HG03103 (cell line): ENCODE results near the gene LVRN.

ENCODE experiments used
- ATAC-seq: cut with Tn5 transposase; IDR thresholded peaks from one replicate; pipeline ENCODE4 v1.9.1; 2021; ENCODE audit warnings: low read depth; ENCODE audit not compliant: unreplicated experiment

LVRN gene

DNA sequence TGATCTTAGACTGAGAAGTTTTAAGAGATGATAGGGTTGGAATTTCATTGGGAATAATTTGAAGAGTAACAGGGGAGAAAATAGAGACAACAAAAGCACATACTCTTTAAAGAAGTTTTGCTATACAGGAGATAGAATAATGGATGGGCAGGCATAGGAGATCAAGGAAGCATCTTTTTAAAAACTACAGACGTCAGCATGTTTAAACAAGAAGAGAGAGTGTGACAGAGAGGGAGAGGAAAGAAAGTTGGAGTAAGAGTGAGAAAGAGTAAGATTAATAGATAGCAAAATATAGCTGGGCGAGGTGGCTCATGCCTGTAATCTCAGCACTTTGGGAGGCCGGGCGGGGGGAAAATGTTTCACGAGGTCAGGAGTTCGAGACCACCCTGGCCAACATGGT, 5.3 kb upstream of the LVRN start:
- no peak for ATAC-seq

DNA sequence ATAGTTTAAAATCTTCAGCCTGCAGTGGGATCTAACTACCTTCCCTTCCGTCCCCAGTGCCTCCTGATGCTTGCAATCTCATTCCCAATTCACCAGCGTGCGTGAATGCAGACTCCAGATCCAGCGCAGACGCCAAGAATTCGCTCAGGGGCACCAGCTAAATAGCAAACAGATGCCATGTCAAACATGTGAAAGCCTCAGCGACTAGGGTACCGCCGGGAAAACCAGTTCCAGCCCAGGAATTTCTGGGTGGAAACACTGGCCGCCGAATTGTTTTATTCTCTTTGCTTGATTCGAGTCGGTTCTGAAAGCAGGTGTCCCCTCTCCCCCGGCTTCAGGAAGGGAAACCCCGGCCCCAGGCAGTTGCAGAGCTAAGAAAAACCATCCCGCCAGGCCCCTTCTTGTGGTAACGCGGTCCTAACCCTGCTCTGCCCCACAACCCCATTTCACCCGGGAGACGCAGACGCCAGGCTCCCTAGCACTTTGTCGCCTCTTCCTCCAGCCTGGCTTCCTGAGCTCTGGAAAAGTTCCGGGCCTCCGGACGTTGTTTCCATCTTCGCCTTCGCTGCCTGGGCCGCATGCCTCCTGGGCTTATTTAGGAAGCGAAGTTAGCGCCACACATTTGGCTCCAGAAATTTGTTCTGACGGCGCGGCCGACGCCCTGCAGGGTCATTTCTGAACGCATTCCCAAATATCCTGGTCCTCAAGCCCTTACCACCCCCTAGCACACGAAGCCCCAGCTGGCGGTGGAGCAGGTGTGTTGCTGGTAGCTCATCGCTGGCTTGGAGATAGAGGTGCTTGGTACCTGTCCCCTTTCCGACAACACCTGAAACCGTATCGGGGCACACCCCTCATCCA, 665 bp upstream of the LVRN start:
- no peak for ATAC-seq

DNA sequence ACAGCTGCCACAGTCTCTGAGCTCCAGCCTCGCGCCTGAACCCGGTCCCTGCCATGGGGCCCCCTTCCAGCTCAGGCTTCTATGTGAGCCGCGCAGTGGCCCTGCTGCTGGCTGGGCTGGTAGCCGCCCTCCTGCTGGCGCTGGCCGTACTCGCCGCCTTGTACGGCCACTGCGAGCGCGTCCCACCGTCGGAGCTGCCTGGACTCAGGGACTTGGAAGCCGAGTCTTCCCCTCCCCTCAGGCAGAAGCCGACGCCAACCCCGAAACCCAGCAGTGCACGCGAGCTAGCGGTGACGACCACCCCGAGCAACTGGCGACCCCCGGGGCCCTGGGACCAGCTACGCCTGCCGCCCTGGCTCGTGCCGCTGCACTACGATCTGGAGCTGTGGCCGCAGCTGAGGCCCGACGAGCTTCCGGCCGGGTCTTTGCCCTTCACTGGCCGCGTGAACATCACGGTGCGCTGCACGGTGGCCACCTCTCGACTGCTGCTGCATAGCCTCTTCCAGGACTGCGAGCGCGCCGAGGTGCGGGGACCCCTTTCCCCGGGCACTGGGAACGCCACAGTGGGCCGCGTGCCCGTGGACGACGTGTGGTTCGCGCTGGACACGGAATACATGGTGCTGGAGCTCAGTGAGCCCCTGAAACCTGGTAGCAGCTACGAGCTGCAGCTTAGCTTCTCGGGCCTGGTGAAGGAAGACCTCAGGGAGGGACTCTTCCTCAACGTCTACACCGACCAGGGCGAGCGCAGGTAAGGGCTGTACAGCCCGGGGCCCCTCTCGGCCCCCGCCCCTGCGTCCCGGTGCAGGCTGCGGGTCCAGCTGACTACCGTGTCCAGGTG, 509 bp downstream of the LVRN start:
- ATAC-seq, result no peak

DNA sequence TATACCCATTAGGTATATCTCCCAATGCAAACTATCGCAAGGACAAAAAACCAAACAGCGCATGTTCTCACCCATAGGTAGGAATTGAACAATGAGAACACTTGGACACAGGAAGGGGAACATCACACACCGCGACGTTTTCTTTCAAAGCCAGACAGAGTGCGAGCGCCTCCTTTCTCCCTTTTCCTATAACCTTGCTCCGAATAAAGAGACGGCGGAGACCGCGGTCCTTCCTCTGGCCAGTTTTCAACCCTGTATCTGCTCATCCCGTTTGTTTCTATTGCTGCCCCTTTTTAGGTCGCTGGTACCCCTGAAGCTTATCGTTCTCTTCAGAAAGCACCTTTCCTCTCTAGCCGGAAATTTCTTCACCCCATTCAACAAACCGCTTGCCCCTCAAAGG, 1.3 kb downstream of the LVRN start:
- no peak for ATAC-seq

DNA sequence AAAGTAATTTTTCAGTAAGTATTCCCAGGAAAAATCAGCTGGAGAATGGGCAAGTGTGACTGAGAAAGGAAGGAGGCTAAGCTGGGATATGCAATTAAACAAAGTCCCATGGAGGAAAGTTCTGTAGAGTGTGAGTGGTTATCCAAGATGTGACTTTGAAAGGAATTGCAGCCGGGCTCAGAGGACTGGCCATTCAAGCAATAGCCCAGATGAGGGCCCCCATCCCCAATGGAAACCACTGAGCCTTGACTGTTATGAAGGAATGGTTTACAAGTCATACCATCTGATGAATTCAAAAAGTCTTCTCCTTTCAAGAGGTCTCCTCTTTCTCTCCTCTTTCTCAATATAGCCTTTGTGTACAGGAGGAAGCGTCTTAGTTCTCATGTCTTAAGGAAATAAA, 6.5 kb downstream of the LVRN start:
- no peak for ATAC-seq

DNA sequence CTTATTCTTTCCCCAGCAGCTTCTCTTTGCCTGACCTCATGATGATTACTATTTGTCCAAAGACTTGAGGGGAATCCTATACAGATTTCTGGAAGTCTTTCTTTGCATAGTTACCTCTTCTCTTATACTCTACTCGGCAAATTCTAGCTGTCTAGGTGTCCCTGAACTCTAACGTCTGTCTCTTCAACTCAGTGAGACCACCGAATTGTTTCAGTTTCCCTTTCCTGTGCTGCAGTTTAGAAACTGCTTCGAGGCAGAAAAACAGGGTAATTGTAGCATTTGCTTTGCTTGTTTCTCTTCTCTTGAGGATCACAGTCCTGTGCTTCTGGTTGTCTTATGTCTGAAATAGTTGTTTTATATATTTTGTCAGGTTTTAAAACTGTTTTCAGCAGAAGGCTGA, 14.8 kb downstream of the LVRN start:
- peak; percentile 80 for ATAC-seq

DNA sequence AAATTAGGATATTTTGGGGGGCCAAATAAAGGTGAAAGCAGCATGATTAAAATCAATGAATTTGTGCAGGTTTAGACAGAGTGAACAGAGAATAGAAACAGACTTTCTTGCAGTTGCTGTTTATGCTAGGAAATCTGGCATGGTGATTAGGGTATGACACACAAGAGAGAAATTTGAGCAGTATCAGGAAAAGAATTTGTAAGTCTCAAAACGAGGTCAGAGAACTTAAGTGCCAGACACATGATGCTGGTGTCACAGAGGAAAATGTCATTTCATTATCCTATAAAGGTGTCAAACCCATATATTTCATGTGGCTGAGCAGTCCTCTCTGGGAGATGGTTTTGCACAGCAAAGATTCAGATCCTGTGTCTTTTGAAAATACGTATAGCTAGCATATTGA, 15.7 kb downstream of the LVRN start:
- ATAC-seq, result no peak

DNA sequence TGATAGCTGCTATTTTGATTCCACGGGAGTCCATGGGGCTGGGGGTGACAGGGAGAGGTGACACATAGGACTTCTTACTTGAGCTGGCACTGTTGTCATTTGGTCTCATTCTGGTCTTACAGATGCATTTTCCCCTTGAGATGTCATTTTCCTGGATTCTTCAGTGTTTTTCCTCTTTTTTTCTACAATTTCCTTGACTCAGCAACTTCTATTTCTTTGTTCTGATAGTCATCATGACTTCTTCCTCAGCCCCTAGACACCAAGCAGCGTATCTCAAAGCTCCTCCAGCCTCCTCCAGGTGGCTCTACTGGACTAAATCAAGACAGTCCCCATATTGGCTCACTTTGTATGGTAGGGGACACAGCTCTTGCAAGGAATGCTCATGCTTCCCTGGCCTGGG, 16.5 kb downstream of the LVRN start:
- no peak for ATAC-seq

DNA sequence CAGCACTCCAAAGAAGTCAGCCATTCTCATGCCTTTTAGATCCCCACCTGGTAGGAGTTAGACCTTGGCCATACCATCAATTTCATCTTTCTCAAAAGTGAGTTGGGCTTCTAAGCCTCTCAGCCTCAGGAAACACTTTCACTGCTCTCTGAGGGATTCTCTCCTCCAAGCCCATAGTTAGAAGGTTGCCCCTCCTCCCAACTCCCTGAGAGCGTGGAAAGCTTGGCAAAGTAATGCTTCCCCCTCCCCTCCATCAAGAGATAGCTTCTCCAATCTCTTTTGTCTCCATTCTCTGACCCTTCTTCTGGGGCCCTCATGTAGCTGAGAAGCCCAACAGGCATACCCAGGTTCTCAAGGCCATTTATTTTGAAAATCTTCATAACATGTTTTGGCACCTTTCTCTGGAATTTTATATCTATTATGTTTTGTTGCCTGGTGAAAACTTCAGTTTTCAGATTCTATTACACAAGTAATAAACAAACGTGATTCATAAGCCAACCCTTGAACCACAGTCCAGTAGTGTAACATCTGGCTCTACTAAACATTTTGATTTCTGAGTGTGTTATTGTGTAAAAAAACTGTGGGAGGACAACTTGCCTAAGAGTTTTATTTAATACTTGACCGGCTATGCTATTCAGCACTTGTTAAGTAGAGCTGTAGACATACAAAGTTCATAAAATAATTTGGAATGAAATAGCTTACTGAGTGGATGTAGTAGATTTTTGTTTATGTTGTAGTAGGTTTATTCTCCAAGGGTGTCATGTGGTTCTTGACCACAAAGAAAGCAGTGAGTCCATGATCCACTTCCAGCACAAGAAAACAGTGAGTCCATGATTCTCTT, 17.1 kb downstream of the LVRN start:
- ATAC-seq, result no peak

DNA sequence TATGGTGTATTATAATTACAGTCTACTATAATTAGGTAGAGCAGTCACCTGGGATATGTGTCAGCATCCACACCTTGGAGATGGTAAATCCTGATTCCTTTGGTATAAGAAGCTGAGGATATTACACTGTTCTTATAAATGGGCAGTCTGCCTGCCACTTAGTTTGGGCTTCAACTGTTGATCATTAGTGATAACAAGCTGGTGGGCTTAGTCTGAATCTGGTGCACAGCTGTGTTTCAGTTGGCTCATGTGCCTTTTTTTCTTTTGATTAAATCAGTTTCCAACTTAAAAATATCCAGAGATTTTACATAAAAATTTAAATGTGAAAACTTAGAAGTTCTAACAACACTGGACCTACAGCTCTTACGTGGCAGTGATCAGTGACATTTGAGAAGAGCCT, 21.2 kb downstream of the LVRN start:
- no peak for ATAC-seq

DNA sequence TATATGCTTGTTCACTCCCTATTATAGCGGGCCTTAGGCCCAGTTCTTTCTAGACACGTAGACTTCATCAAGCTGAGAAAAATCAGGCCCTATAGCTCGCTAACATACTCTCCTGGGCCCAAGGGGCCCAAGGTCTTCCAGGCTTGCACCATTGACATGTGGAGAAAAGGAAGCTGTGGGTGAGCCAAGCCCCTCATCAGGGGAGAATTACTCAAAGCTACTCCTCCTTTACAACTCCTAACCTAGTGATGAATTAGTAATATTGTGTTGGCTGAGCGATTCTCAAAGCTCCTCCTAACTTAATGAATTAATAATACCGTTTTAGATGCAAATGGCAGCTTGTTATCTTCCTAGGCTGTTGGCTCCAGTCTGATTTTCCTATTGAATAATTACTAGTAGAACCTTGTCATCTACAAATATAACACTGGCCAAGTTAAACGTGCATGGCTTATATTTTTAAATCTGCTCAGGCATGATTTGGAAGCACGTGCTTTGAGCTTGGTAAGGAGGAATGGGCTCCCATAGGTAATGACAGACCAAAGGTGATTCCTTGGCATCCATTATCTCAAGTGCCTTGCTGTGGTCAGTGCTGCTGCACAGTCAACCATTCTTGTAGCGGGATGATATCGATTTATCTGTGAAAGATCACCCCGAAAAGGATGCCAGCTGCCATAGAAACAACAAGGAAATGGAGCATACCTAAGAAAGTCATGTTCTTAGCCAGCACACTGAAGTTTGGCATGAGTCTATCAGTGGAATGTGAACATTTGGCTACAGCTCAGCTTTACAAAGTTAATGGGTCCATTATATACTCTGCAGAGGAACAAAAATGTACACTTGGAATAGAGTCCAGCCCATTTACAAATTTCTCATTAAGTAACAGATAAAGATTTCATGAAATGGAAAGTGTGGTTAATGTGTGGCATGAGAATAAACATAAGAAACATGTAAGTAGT, 23.8 kb downstream of the LVRN start:
- no peak for ATAC-seq

DNA sequence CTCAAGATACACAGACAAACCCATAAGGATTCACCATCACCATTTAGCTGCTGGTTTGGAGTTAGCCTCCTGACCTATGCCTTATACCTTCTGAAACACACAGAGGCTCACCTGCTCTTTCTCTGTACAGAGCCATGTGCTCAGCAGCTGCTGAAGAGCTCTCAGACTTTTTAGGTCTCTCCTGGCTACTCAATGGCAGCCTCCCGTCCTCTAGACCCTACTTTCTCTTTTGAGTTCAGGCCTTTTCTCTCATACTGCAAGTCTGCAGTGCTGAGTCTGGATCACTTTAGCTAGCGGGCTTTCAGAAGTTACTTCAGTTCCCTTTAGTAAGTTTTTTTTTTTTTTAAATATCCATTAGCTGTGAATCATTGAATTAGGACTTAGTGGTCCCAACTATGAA, 25.7 kb downstream of the LVRN start:
- ATAC-seq, result no peak

DNA sequence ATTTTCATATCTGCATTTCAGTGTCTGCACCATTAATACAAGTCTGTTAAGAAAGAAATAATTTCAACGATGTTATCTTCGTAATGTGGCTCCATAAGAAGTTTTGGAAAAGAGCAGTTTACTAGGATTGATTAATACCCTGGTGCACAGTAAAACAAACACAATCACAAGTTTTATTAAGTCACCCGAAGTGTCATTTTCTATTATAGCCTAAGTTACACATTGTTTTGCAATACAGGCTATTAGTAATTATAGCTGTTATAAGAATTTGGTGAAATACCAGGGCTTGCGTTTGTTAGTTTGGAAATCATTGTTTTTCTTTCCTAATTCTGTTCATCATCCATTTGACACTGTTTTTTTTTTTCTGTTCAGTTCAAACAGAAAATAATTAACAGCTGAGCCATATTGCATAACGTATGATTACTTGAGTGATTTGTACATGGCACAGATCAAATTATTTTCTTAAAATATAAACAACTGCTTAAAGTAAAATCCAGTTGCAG, 30.6 kb downstream of the LVRN start:
- ATAC-seq, result no peak

DNA sequence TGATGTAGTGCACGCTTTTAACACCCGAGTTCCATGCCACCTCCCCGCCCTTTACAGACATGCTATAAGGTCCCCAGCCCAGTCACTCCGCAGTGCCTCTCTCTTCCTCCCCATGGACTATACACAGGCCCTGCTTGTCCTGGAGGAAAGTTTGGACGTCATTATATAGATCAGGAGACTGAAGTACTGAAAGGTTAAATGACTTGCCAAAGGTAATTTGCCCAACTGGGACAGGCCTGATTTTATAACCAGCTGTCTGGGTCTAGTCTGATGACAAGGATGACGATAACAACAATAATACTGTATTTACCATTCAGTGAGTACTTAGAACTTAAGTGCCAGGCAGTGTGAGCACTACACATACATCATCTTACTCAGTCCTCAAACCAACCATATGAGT, 33.1 kb downstream of the LVRN start:
- ATAC-seq, result no peak

DNA sequence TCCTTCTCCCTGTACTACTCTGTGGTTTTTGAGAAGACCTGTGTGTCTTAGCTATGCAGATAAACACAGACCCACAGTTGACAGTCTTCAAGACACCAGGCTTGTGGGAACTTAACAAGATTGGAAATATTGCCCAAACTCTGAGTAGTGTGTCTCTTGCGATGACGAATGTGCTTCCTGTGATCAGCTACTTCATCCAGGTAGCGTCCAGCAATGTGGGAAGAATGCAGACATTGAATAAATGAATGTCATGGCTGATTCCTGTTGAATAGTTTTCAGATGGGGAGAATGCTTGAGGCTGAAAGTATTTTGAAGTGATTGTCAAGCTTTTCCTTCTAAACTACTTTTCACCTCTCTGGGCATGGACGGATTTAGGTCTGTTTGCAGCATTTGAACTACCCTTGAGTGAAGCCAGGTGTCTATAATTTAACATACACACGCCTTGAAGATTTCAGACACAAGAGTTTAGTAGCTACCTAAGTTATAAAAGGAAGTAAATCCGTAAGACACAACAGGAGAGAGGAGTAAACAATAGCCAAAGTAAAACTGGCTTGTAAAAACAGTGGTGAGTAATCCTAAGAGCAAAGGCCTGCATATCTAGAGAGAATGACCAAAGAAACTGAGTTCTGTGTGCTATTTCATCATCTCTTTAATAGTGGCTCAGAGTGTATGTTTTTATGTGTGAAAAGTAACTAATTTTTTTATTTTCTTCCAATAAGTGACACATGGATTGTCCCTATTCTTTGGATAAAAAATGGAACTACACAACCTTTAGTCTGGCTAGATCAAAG, 40.0 kb downstream of the LVRN start:
- ATAC-seq, result no peak

DNA sequence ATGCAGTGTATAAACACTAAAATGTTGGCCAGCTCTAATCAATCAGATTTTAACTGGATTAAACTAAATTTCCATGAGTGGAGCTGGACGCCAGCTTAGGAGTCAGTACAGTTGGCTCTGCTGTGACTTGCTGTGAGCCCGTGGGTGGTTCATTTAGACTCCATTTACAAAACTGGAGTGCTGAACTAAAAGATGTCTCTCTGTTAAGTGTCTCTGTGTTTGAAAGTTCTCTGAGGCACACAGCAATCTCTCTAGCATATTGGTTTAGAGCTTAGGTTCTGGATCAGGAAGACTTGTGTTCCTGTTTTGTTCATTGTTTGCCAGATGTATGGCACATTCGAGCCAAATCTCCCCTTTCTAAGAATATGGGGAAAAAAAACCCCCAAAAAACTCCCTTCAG, 42.0 kb downstream of the LVRN start:
- no peak for ATAC-seq

DNA sequence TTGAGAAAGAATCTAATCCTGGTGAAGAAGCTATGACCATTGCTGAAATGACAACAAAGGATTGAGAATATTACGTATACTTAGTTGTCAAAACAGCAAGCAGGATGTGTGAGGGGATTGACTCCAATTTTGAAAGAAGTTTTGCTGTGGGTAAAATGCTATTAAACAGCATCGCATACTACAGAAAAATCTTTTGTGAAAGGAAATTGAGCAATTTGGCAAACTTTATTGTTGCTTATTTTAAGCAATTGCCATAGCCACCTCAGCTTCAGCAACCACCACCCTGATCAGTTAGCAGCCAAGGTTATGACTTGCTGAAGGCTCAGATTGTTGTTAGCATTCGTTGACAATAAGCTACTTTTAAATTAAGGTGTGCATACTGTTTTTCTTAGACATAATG, 47.5 kb downstream of the LVRN start:
- ATAC-seq, result no peak

DNA sequence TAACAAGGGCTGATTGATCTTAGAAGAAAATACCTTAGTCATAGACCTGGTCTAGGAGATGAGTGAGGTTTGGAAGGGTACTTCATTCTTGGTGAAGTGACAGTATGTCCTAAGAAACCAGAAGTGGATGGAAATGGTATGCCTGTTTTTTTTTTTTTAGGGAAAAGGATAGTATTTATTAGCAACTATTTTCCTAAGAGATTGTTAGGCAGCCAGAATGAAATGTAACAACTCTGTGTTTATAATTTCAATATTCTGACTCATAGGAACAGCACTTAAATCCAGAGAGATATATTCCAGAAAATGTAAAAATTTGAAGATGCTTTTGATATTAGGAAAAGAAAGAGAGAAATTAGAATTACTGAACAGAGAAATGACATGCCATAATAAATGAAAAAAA, 48.8 kb downstream of the LVRN start:
- ATAC-seq, result no peak

DNA sequence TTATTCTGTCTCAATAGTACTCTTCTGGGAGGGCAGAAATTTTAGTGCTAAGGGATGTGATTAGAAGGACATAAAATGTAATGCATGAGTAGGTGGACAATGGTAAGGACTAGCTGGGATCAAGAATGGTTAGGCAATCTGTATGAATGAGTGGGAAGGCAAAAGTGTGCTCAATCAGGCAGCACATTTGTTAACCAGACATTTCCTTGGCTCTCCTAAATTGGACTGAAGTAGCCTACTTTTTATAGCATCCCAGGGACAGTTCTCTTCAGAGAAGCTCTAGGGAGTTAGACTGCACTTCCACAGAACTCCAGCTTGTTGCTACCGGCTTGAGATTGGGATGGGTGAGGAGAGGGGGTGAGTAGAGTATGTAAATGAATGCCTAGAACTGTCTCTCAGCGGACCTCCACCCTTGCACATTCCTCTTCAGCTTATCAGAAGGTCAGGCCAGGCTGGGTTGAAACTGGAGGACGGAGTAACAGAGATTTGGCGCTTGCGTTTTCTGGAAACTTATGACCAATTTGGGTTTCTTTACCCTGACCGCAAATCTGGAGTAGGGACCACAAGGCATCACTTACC, 51.0 kb downstream of the LVRN start:
- no peak for ATAC-seq
